ENCODE measurements around the gene KRT82. TPM values are rescaled to one million over a fixed set of nuclear protein-coding genes. Genes with fewer than 3 reads are reported as not detected.

Gene KRT82
- total RNA-seq, 1 donor from 2014 or later = not detected

DNA sequence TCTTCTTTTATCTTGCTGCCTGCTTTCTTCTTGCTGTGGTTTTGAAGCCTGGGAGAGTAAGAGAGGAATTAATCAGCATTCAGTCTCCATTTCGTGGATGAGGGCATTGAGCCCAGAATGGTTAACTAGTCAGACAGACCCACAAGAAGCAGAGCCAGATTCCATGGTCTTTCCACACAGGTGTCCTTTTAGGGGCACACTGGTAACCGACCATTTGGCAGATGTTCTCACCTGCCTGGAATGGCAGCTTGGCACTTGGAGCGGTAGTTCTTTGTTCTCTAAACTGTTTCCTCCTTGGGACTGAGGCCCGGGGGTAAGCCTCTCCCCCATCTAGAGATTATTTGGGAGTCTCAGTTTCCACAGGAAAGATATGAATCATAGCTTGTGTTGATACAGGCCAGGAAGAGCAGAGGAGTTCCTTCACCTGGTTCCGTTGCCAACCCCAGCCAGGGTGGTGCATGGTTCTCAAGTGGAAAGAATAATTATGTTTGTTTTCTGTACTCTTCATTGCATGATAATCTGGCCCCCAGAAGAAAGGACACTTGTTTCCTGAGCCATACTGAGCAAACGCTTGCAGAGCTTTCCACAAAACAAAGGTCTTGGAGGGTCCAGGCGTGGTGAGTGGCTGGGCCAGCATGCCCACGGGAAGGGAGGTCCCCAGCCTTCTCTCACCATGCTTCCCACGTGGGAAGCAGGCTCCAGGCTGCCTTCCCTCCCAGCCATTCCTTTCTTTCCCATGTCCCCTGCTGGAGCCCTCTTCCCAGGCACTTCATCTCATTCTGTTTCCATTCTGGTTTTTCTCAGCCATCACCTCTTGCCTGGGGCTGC is 30.1 kb upstream of the KRT82 start:
- intact Hi-C loops (cut with micrococcal nuclease) = no loop called here

DNA sequence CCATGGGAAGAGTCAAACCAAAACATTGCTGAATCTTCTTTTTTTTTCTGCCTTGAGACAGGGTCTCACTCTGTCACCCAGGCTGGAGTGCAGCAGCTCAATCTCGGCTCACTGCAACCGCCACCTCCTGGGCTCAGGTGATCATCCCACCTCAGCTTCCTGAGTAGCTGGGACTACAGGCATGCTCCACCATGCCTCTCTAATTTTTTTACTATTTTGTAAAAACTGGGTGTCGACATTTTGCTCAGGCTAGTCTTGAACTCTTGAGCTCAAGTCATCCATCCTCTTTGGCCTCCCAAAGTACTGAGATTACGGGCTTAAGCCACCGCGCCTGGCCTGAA is 29.5 kb upstream of the KRT82 start:
- intact Hi-C loops (cut with micrococcal nuclease) = no loop called here

DNA sequence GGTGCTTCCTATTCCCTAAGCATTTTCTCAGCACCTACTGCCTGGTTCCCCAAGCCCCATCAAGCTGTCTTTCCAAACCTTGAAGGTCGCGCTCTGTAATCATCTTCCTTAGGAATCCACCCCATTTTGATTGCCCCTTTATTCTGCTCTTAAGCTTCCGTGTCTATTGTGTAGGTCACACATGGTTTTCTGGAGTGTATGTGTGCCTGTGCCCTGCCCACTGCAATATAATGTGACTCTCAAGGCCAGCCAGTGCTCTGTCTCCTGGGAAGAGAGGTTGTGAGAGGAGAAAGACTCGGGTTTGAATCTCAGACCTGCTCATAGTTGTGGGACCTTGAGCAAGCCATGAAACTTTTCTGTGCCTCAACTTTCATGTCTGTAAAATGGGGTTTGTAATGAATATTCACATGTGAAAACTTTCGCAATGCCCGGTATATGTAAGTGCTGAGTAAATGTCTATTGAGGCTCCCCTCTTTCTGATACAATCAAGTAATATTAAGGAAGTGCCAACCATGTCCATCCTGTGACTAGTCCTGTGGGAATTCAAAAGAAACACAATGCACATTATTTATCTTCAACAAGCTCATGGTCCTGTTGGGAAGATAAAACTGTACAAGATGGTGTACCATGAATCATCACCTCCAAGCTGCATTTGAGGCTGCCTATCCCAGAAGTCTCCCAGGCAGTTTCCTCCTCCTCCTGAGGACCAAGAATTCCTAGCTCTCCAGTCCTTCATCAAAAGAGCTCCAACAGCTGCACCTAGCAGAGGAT is 28.8 kb upstream of the KRT82 start:
- intact Hi-C loops (cut with micrococcal nuclease) = no loop called here

DNA sequence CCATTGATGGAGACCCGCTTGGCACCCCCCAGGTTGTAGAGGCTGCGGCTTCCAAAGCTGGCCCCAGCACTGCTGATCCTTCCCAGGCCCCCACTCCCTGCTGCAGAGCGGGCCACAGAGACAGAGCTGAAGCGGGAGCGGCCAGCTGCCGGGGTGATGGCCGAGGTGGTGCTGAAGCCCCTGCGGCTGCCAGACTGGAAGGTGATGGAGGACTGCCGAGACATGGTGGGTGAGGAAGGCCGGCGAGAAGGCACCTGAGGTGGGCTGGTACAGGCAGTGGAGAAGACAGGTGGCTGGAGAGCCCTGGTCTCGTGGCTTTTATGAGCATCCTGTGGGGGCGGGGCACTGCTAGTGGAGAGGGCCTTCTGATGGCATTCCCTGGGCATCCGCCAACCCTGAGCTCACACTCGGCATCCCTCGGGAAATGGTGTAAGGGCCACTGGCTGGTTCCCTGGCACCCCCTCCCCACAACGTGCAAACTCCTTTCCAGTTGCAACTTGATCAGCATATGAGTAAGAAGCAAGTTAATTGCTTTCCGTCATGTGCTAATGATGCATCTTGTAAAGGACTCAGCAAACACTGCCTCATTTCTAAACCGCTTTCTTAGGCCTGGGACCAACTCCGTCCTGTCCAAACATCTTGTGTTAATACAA is 28.1 kb upstream of the KRT82 start, which contains the start of gene KRT75:
Gene KRT75, minus strand, starts transcription at position 291 of the 653 bp plus-strand sequence. Its CDS starts 67 bp downstream, at position 224.
- intact Hi-C loops (cut with micrococcal nuclease) = no loop called here

DNA sequence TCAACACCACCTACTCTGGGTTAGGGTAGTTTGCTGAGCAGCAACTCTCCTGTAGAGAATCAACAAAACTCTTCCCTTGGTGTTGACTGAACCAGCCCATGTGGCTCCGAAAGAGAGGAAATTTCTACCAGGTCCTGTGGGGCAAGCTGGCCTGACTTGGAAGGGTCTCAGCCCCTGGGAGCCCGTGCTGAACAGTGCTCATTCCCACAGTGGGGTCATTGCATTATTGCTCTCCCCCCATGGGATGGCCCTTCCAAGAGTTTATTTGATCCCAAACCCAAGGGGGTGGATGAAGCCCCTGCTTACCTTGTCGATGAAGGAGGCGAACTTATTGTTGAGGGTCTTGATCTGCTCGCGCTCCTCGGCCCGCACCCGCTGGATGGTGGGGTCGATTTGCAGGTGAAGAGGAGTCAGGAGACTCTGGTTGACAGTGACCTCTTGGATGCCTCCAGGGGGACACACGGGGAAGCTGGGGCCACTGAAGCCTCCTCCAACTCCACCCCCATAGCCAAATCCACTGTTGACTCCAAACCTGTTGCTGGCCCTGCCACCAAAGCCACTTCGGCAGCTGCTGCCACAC is 27.5 kb upstream of the KRT82 start:
- intact Hi-C loops (cut with micrococcal nuclease) = no loop called here

DNA sequence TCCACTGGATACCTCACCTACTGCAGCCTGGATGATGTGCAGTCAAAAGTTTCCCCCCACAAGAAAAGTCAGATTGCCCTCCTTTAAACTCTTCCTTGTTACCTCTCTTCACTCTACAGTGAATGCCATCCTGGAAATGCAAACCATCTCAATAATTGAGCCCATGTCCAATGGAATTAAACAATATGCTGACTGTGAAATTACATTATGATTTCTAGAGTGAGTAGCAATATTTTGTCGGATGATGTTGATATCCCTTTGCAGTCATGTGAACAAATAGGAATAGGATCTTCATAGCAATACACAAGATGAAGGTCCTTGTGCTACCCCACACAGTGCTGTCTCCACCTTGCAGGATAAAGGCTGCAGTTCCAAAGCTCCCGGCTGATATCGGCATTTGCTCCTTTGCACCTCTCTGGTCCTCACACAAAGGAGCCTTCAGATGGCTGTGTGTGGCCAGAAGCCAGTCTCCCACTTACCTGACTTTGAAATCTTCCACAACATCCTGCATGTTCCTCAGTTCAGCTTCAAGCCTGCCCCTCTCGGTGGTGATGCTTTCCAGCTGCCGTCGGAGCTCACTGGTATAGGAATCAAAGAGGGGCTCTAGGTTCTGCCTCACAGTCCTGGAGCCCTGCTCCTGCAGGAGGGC is 26.5 kb upstream of the KRT82 start:
- intact Hi-C loops (cut with micrococcal nuclease) = no loop called here

DNA sequence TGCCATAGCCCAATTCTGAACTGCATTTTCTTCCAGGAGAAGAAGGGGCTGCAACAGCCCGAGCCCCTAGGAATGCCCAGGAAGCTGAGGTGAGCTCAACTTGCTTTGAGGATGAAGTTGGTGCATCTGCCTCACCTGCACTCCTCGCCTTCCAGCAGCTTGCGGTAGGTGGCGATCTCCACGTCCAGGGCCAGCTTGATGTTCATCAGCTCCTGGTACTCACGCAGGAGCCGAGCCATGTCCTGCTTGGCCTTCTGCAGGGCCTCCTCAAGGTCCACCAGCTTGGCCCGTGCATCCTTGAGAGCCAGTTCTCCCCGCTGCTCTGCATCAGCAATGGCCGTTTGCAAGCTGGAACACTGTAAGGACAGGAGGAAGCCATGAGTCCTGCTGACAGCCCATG is 22.0 kb upstream of the KRT82 start:
- intact Hi-C loops (cut with micrococcal nuclease) = no loop called here

DNA sequence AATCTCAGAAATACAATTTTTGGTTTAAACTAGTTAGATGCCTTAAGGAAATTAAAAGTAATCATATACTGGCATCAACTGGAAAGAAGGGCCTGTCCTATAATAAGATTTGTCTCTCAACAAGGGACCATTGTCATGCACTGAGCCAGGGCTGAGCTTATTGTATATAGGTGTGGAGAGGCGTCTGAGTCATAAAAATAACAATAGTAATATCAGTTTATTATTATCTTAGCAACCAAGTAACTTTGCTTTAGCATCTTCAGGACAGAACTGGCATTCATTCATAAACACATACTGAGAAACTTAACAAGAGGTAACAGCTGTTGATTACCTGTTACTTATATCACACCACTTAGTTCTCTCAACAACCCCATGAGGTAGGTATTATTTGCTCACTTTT is 20.9 kb upstream of the KRT82 start:
- intact Hi-C loops (cut with micrococcal nuclease) = no loop called here

DNA sequence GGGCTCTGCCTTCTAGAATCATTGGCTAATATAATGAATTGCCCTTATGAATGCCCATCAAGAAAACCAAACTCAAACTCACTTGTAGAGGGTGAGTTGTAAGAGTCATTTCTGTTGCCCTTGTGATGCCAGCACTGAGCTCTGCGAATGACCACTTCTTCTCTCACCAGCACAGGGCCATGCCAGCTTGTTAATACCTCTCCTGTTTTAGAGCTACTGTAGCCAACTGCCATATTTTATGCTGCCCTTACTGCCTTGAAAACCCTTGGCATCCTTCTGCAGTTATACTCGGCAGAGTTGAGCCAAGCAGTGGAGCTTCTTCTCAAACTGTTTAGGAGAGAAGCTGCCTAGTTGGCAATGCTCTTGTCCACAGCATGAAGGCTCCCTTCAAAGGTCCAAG is 19.9 kb upstream of the KRT82 start:
- intact Hi-C loops (cut with micrococcal nuclease) = no loop called here

DNA sequence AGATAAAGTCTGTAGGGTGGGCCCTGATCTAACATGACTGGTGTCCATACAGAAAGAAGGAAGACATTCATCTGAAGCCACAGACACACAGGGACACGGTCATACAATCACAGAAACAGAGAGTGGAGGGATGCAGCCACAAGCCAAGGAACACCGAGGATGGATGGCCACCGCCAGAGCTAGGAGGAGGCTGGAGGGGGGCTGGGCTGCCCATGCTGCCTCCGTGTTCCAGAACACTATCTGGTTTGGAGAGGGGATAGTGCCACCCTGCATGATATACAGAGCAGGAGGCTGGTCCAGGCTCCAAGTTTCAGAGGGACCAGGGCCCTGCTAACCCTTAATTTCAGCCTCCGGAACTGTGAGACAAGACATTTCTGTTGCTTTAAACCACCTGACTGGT is 19.3 kb upstream of the KRT82 start:
- intact Hi-C loops (cut with micrococcal nuclease) = no loop called here

DNA sequence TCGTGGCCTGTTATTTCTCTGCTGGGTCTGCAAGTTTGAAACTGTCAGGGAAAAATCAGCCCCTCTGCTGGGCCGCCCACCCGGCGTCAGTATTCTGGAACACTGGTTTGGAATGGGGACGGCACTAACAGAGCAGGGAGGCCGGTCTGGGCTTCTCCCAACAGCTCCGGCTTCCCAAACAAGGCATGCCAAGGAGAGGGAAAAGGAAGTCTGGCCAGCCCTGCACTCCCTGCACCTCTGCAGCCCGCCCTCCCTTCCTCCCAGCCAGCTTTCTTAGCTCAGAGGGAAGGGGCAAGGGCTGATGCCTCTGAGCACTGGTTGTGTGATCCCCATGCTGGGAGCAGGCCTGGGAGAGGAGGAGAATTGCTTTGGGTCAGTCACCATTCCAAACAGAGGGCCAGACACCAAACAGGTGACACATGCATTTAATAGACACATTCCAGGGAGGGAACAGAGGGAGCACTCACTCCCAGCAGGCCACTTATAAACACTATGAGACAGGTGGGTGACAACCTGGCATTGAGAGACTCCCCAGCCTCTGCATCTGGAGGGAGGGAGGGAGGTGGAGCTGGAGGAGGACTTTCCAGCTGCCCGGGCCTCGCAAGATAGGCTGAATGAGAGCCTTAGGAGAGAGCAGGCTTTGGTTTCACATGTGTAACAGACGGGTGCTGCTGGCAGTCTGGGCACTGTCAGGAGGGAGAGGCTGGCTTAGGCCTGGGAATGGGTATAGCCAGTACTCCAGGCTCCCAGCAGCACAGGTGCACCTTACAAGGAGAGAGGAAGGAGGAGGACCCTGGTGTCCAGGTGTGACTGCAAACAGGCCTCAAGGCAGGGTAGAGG is 17.7 kb upstream of the KRT82 start:
- intact Hi-C loops (cut with micrococcal nuclease) = no loop called here

DNA sequence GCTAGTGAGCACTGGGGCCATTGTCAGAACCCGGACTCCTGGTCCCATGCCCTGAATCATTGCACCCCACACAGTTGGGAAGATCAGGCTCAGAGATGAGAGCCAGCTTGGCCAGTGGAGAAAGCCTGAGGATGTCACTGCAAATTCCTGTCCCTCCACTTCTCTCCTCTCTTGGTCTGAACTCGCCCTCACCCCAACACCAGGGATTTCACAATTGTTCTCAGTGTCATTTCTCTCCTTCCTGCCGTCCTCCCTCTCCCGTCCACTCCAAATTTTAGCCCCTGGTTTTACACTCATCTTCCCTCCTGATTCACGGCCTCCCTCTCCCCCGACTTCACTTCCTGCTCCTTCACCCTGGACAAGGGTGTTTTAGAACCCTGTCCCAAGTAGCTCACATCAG is 16.9 kb upstream of the KRT82 start:
- intact Hi-C loops (cut with micrococcal nuclease) = no loop called here

DNA sequence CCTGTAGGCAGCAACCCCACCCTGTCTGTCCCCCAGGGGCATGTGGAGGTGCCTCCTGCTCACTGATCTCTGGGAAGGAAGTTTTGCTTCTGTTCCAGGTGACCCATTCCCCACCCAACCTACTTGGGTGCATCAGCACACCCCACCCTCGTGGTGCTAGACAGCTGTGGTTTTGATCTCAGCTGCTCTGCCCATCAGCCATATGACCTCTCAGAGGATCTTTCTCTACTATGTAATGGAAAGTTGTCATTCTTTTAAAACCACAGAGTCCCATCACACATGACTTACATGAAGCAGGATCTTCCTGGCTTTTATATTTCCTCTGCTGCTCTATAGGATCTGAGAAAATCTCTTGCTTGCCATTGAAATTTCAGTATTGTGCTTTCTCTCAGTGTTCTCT is 13.5 kb upstream of the KRT82 start:
- intact Hi-C loops (cut with micrococcal nuclease) = no loop called here

DNA sequence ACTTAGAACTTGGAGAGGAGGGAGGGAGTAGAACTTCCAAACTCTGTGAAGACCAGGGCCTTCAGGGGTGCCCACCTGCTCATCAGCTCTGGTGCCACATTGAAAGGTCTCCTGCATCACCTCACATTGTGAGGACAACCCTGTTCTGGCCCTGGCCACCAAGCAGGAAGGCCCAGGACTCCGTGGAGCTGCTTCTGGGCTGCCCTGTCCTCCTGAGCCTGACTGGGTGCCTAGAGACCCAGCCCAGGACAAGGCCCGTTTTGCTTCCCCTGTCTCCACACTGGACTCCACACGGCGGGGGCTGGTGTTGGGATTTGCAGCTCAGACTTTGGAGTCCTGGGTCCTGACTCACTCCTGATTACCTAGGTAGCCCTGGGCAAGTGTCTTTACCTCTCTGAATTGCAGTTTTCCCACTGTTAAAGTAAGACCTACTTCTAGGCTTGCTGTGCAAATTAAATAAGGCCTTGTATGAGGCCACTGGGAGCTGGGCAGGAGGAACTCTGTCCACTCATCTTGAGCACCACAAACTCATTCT is 12.5 kb upstream of the KRT82 start:
- intact Hi-C loops (cut with micrococcal nuclease) = no loop called here

DNA sequence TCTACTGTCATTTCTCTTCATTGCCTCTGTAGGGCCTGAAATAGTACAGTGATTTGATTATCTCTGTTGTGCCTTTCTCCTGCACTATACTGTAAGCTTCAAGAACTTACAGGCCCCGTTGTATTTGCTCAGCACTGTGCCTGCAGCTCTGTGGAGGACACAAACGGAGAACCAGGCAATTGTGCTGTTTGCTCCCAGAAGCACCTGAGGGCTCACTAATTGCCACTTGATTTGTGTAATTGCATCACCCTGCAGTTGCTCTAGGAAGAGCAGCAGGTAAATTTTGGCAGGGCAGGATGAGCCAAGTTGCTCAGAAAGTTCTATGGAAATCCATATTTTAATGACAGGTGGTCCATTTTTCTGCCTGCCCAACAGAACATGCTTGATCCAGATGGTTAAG is 11.6 kb upstream of the KRT82 start:
- intact Hi-C loops (cut with micrococcal nuclease) = no loop called here

DNA sequence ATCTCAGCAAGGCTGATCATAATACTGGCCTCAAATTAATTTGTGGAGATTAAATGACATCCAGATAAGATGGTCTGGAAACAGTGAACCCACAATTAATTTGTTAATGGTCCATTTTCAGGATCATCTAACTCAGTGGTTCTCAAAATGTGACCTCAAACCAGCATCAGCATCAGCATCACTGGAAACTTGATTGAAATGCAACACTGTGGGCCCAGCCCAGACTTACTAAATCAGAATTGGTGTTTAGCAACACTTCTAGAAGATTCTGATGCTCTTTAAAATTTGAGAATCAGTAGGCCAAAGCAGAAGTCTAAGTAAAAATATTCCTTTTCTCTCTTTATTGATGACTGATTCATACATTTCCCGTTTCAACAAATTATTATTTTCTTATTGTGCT is 10.7 kb upstream of the KRT82 start:
- intact Hi-C loops (cut with micrococcal nuclease) = no loop called here

DNA sequence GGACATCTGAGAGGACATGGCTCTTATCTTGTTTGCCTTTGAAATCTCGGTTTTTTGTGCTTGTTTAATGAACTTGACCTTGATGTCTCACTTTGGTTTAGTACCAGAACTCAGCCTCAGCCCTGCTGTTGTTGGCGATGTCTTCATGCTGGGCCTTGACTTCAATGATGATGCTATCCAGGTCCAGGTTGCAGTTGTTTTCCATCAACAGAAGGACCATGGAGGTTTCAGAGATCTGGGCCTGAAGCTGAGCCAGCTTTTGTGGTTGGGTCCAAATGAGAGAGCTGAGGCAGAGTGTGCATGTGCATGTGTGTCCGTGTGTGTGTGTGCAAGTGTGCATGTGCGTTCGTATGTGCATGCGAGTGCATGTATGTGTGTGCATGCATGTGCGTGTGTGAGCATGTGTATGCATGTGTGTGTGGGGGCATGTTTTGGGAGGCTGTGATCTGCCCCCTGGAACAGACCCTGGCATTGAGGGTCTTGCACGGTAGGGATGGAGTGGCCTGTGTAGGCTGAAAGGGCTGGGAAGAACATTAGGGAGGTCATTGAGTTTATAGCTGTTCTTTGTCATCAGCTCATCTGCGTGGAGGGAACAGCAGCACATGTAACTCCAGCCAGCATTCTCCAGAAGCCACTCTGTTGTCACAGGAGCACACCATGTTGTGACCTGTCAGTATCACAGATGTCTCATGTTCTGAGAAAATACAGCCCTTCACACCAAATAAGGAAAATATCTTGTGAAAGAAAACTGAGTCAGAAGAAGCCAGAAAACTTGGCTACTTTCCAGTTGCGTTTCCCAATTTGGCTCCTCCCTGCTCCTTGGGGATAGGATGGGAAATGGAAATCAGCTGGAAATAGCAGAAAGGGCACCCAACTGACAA is 10.0 kb upstream of the KRT82 start:
- intact Hi-C loops (cut with micrococcal nuclease) = no loop called here

DNA sequence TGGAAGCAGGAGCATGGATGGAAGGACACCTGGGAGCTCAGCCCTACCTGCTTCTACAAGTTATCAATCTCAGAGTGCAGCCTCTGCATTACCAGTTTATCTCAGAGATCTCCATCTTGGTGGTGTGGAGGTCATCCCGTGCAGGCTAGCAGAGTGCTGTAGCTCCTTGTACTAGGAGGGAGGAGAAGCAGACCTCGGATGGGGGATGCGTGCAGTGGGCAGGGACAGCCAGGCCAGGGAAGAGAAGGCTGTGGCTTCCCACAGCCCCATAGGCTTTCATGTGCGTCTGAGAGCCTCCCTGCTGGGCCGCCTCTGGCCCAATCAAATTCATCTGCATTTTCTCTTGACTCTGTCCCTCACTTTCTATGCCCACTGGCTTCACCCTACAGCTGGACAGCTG is 8.8 kb upstream of the KRT82 start:
- intact Hi-C loops (cut with micrococcal nuclease) = no loop called here

DNA sequence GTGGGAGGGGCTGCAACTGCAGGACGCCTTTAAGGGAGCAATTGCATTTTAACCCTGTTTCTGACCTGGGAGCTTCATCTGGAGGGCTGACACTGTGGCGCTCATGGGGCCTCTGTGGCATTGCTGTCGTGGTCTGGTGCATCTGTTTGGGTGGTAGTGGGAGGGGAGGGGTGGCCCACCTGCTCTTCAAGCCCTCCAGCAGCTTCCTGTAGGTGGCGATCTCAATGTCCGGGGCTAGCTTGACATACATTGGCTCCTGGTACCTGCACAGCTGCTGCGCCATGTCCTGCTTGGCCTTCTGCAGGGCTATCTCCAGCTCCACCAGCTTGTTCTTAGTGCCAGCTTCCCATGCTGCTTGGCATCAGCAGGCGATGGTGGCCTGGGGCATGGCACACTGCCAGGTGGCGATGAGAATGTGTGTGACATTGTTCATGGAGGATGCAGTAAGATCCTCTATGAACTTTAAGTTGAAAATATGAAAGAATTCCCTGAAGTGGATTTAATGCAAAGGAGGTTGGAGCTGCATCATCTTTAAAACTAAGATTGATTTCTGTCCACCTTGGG is 7.7 kb upstream of the KRT82 start:
- intact Hi-C loops (cut with micrococcal nuclease) = no loop called here

All from T-helper 1 cell treated with Interleukin-12 subunit alpha and Interleukin-12 subunit beta and Interleukin-4 antibody, amounts not matched to agents 30 ng/mL and 1 ng/mL, for 36 hours (primary cell).